A549 (cell line): Measurements from ENCODE around the gene PPARA.

Source experiments
- CBX8 ChIP-seq: fragments of 200-600 bp; sonication (generic); IDR thresholded peaks from 2 replicates; pipeline ENCODE4 v1.6.1; 2016
- CTCF ChIP-seq: fragments of >200 bp; sonication (Bioruptor Twin); formaldehyde crosslinking; IDR thresholded peaks from 3 replicates; pipeline ENCODE4 v1.5.1; 2016
- EP300 ChIP-seq, 2 experiments: fragments of >200 bp; sonication (Bioruptor Twin); formaldehyde crosslinking; IDR thresholded peaks; 2 replicates in 1 of 2; 3 replicates in 1 of 2; pipeline ENCODE4 v1.6.1; 2016 to 2017
- HDAC2 ChIP-seq: fragments of 200-600 bp; sonication (generic); IDR thresholded peaks from 2 replicates; pipeline ENCODE4 v1.6.1; 2016
- HEYL ChIP-seq: fragments of 250-450 bp; sonication (Bioruptor Pico); IDR thresholded peaks from 2 replicates; pipeline ENCODE4 v1.8.0; 2021; ENCODE audit warnings: mild to moderate bottlenecking, moderate library complexity
- MAZ ChIP-seq: fragments of 150-350 bp; IDR thresholded peaks from 2 replicates; pipeline ENCODE4 v1.6.1; 2014; ENCODE audit warnings: antibody characterized with exemption, low read depth, low read length, borderline replicate concordance
- POLR2A ChIP-seq: IDR thresholded peaks from 2 replicates; pipeline ENCODE4 v1.6.1; 2012; ENCODE audit warnings: mild to moderate bottlenecking, low read length
- RARB ChIP-seq: fragments of 250-450 bp; sonication (Bioruptor Pico); IDR thresholded peaks from 2 replicates; pipeline ENCODE4 v1.8.0; 2021; ENCODE audit warnings: mild to moderate bottlenecking, moderate library complexity
- SMC3 ChIP-seq: fragments of >200 bp; sonication (Bioruptor Twin); formaldehyde crosslinking; IDR thresholded peaks from 3 replicates; pipeline ENCODE4 v1.6.1; 2018; ENCODE audit warnings: inconsistent platforms
- TP53 ChIP-seq: fragments of 250-450 bp; sonication (Bioruptor Pico); IDR thresholded peaks from 2 replicates; pipeline ENCODE4 v1.5.0; 2021; ENCODE audit warnings: mild to moderate bottlenecking, moderate library complexity
- ZFP36 ChIP-seq: fragments of 450-650 bp; IDR thresholded peaks from 2 replicates; pipeline ENCODE4 v1.6.1; 2014; ENCODE audit warnings: borderline replicate concordance; ENCODE audit not compliant: partially characterized antibody

- TF ChIP-seq CTCF, result no peak
- TF ChIP-seq POLR2A, result no peak
- TF ChIP-seq TP53 (CRISPR knock-in tag), result no peak
- no peak for TF ChIP-seq EP300 (IDR thresholded peaks at IDR 0.05)
- TF ChIP-seq SMC3, result no peak
- TF ChIP-seq CBX8, result no peak
- TF ChIP-seq ZFP36, result no peak
- TF ChIP-seq RARB (CRISPR knock-in tag), result no peak
- TF ChIP-seq MAZ, result no peak
- TF ChIP-seq HDAC2, result no peak
- no peak for TF ChIP-seq HEYL (CRISPR knock-in tag)
These were observed 70.6 kb downstream of the PPARA start for GRCh38 chr22:46220921-46221320.
